ENCODE data around the gene ZCCHC10. TPM values are rescaled to one million over a fixed set of nuclear protein-coding genes. Genes with fewer than 3 reads are reported as not detected.
"Not testable (repeated sequence)": the region's sequence is repeated elsewhere in the genome, so short reads cannot be mapped to it uniquely, and the experiment has no call there.

Gene ZCCHC10
- total RNA-seq, 1 donor from 2014 or later = 12.7 TPM

DNA sequence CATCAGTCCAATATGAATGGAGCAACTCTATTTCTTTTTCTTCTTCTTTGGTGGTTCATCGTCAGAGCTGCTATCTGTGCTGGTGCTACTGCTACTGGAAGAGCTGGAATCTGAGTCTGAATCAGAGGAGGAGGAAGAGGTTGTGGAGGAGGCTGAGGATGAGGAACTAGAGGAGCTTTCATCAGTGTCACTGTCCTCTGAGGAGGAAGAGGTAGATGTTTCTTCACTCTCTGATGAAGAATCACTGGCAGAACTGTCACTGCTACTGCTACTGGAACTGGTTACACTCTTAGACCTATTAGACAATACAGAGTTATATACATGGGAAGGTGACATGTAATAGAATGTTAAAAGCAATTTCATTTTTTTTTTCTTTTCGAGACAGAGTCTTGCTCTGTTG lies 27.8 kb downstream of the ZCCHC10 start:
- DNase-seq (ENCODE audit: low read depth) = no peak
- TF ChIP-seq, protein P1, sequence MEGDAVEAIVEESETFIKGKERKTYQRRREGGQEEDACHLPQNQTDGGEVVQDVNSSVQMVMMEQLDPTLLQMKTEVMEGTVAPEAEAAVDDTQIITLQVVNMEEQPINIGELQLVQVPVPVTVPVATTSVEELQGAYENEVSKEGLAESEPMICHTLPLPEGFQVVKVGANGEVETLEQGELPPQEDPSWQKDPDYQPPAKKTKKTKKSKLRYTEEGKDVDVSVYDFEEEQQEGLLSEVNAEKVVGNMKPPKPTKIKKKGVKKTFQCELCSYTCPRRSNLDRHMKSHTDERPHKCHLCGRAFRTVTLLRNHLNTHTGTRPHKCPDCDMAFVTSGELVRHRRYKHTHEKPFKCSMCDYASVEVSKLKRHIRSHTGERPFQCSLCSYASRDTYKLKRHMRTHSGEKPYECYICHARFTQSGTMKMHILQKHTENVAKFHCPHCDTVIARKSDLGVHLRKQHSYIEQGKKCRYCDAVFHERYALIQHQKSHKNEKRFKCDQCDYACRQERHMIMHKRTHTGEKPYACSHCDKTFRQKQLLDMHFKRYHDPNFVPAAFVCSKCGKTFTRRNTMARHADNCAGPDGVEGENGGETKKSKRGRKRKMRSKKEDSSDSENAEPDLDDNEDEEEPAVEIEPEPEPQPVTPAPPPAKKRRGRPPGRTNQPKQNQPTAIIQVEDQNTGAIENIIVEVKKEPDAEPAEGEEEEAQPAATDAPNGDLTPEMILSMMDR (conservative IDR thresholded peaks at IDR 0.05; ENCODE audit: low read depth, low read length) = no peak
- no peak overlapping the region for H3K4me3 ChIP-seq (ENCODE audit: low read depth, low read length)

DNA sequence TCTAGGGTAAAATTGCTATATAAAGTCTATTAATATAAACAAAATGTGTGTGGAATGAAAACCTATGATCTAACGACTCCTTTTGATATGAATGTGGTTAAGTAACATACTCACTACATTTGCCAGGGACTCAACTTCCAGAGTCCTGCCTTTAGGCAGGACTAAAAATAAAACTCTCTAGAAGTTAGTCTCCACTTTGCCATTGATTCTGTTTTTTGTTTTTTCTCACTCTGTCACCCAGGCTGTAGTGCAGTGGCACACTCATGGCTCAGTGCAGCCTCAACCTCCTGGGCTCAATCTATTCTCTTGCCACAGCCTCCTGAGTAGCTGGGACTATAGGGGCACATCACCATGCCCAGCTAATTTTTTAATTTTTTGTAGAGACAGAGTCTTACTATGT lies 30.0 kb downstream of the ZCCHC10 start:
- no peak overlapping the region for H3K4me3 ChIP-seq (ENCODE audit: low read depth, low read length)
- no peak for DNase-seq (ENCODE audit: low read depth)
- TF ChIP-seq, protein P1 (conservative IDR thresholded peaks at IDR 0.05; ENCODE audit: low read depth, low read length) = no peak

DNA sequence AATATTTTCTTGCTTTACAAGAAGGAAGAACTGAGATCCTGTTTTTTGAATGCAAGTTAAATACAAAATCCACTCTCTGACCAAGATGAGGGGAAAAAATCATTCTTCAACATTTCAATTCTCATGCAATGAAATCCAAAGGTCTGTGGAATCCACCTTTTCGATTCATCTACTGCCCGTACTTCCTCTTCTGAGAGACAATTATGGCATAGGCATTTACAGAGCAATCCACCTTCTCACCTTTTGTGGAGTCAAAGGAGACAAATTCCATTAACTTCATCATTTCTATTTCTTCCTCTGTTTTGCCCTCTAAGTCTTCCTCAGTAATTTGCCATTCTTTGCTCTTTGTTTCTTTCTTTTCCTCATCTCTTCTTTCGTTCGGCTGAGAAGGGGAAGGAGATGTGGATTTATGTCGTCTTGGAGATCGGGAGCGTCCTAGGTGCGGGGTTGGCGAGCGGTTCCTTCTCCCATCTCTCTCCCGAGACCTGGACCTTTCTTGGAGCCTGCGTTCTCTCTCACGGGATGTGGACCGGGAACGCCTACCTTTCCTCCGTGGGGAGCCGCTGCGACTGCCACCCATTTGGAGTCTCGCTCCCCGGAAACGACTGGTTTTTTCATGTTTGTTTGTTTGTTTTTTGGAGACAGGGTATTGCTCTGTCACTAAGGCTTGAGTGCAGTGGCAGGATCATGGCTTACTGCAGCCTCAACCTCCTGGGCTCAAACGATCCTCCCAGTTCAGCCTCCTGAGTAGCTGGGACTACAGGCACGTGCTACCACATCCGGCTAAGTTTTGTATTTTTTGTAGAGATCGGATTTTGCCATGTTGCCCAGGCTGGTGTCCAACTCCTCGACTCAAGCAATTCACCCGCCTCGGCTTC lies 38.6 kb downstream of the ZCCHC10 start:
- no peak overlapping the region for H3K4me3 ChIP-seq (ENCODE audit: low read depth, low read length)
- no peak for DNase-seq (ENCODE audit: low read depth)
- TF ChIP-seq, protein P1 (conservative IDR thresholded peaks at IDR 0.05; ENCODE audit: low read depth, low read length) = no peak

DNA sequence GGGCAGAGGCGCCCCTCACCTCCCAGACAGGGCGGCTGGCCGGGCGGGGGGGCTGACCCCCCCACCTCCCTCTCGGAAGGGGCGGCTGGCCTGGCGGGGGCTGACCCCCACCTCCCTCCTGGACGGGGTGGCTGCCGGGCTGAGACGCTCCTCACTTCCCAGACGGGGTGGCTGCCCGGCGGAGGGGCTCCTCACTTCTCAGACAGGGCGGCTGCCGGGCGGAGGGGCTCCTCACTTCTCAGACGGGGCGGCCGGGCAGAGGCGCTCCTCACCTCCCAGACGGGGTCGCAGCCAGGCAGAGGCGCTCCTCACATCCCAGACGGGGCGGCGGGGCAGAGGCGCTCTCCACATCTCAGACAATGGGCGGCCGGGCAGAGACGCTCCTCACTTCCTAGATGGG lies 43.4 kb downstream of the ZCCHC10 start:
- not testable (repeated sequence) for H3K4me3 ChIP-seq (ENCODE audit: low read depth, low read length); DNase-seq (ENCODE audit: low read depth)

DNA sequence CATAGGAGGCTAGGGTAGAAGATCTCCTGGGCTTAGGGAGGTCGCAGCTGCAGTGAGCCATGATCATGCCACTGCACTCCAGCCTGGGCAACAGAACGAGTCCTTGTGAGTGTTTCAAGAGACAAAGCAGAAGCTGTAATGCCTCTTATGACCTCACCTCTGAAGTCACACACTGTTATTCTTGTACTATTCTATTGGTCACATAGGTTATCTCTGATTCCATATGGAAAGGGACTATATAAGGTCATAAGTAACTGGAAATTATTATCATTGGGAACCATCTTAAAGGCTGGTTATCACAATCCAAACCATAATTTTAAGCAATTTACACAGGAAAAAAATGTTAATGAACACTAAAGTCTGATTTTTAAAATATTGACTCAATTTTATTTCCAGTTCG lies 45.1 kb downstream of the ZCCHC10 start:
- no peak for DNase-seq (ENCODE audit: low read depth)
- TF ChIP-seq, protein P1 (conservative IDR thresholded peaks at IDR 0.05; ENCODE audit: low read depth, low read length) = no peak
- H3K4me3 ChIP-seq (ENCODE audit: low read depth, low read length) = no peak overlapping the region

DNA sequence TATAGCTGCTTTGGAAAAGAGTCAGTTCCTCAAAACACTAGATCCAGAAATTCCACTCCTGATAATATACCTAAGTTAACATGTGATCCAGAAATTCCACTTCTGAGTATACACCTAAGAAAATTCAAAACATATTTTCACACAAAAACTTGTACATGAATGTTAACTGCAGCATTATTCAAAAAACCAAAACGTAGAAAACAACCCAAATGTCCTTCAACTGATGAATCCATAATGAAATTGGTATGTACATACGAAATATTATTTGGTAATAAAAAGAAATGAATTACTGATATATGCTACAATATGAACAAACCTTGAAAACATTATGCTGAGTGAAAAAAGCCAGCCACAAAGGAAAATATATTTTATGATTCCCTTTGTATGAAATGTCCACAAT lies 46.4 kb downstream of the ZCCHC10 start:
- no peak overlapping the region for H3K4me3 ChIP-seq (ENCODE audit: low read depth, low read length)
- no peak for DNase-seq (ENCODE audit: low read depth)
- TF ChIP-seq, protein P1 (conservative IDR thresholded peaks at IDR 0.05; ENCODE audit: low read depth, low read length) = no peak

DNA sequence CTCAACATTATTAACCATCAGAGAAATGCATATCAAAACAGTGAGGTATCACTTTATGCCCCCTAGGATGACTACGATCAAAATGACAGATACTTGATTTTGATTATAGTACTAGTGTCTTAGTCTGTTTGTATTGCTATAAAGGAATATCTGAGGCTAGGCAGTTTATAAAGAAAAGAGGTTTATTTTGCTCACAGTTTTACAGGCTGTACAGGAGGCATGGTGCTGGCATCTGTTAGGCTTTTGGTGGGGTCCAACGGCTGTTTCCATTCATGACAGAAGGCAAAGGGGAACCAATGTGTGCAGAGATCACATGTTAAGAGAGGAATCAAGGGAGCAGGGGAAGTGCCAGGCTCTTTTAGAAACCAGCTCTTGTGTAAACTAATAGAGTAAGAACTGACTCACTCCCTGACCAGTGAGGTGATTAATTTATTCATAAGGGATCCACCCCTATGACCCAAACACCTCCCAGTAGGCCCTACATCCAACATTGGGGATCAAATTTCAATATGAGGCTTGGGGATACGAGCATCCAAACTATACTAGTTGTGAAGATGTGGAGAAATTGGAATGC lies 46.9 kb downstream of the ZCCHC10 start:
- TF ChIP-seq, protein P1 (conservative IDR thresholded peaks at IDR 0.05; ENCODE audit: low read depth, low read length) = no peak
- H3K4me3 ChIP-seq (ENCODE audit: low read depth, low read length) = no peak overlapping the region
- DNase-seq (ENCODE audit: low read depth) = peak; percentile 67
